H1 (cell line): ENCODE measurements around the gene ARPP21. TPM values are rescaled to one million over a fixed set of nuclear protein-coding genes. Genes with fewer than 3 reads are reported as not detected.

Experiments
- BACH1 ChIP-seq: IDR thresholded peaks from 2 replicates; pipeline ENCODE4 v1.6.1; 2012; ENCODE audit warnings: low read length, improper control_type of control experiment
- CBX5 ChIP-seq: fragments of 300-800, 300-1000 bp; sonication (generic); IDR thresholded peaks from 2 replicates; pipeline ENCODE4 v1.7.1; 2016; ENCODE audit warnings: antibody characterized with exemption, low read length, low read depth
- SP1 ChIP-seq: IDR thresholded peaks from 2 replicates; pipeline ENCODE4 v1.6.1; 2011; ENCODE audit warnings: low read depth, low read length
- TAF7 ChIP-seq: optimal IDR thresholded peaks from 2 replicates; pipeline ENCODE3; 2011; ENCODE audit warnings: low read depth, mild to moderate bottlenecking, inconsistent platforms, low read length, moderate library complexity, borderline replicate concordance
- polyA plus RNA-seq, 7 experiments: library from polyadenylated mRNA; depleted of rRNA in 3 of 7; stranded (reverse) in 5 of 7; unstranded in 2 of 7; fragments of >200 nt in 5 of 7; fragments of 200-250 nt in 2 of 7; gene quantifications; 1 replicate in 5 of 7; 2 replicates in 1 of 7; 4 replicates in 1 of 7; pipeline versions ENCODE4 v1.2.1 to v1.2.3, GENCODE V29; 2011 to 2013; ENCODE audit warnings: missing spikeins in 2 of 7, mixed read lengths in 2 of 7
- total RNA-seq: library from RNA; stranded (reverse); fragmentation: NEBNext Ultra II Directional; extraction: Animal tissue kit (Norgen Biotek cat#: 25700); gene quantifications from 2 replicates; pipeline ENCODE4 v1.2.1, GENCODE V29; 2021
- TF ChIP-seq, protein P1 (sequence below): fragments of 300-600 bp; sonication (generic); IDR thresholded peaks from 2 replicates; pipeline ENCODE4 v1.7.1; 2012; ENCODE audit warnings: low read length, moderate library complexity, mild to moderate bottlenecking, inconsistent platforms; ENCODE audit not compliant: insufficient replicate concordance

The ARPP21 gene
- total and polyA plus RNA-seq, 2 of the 8 experiments (the other 6 are each of a cell fraction or from before 2014, with no cell fraction given), result not detected

DNA sequence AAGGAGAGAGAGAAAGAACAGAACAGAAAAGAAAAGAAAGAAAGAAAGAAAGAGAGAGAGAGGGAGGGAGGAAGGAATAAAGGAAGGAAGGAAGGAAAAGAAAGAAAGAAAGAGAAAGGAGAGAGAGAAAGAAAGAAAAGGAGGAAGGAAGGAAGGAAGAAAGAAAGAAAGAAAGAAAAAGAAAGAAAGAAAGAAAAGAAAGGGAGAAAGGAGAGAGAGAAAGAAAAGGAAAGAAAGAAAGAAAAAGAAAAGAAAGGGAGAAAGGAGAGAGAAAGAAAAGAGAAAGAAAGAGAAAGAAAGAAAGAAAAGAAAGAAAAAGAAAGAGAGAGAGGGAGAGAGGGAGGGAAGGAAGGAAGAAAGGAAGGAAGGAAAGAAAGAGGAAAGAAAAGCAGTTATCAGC is 108.8 kb downstream of the ARPP21 start (continued):
- TF ChIP-seq, protein P1, sequence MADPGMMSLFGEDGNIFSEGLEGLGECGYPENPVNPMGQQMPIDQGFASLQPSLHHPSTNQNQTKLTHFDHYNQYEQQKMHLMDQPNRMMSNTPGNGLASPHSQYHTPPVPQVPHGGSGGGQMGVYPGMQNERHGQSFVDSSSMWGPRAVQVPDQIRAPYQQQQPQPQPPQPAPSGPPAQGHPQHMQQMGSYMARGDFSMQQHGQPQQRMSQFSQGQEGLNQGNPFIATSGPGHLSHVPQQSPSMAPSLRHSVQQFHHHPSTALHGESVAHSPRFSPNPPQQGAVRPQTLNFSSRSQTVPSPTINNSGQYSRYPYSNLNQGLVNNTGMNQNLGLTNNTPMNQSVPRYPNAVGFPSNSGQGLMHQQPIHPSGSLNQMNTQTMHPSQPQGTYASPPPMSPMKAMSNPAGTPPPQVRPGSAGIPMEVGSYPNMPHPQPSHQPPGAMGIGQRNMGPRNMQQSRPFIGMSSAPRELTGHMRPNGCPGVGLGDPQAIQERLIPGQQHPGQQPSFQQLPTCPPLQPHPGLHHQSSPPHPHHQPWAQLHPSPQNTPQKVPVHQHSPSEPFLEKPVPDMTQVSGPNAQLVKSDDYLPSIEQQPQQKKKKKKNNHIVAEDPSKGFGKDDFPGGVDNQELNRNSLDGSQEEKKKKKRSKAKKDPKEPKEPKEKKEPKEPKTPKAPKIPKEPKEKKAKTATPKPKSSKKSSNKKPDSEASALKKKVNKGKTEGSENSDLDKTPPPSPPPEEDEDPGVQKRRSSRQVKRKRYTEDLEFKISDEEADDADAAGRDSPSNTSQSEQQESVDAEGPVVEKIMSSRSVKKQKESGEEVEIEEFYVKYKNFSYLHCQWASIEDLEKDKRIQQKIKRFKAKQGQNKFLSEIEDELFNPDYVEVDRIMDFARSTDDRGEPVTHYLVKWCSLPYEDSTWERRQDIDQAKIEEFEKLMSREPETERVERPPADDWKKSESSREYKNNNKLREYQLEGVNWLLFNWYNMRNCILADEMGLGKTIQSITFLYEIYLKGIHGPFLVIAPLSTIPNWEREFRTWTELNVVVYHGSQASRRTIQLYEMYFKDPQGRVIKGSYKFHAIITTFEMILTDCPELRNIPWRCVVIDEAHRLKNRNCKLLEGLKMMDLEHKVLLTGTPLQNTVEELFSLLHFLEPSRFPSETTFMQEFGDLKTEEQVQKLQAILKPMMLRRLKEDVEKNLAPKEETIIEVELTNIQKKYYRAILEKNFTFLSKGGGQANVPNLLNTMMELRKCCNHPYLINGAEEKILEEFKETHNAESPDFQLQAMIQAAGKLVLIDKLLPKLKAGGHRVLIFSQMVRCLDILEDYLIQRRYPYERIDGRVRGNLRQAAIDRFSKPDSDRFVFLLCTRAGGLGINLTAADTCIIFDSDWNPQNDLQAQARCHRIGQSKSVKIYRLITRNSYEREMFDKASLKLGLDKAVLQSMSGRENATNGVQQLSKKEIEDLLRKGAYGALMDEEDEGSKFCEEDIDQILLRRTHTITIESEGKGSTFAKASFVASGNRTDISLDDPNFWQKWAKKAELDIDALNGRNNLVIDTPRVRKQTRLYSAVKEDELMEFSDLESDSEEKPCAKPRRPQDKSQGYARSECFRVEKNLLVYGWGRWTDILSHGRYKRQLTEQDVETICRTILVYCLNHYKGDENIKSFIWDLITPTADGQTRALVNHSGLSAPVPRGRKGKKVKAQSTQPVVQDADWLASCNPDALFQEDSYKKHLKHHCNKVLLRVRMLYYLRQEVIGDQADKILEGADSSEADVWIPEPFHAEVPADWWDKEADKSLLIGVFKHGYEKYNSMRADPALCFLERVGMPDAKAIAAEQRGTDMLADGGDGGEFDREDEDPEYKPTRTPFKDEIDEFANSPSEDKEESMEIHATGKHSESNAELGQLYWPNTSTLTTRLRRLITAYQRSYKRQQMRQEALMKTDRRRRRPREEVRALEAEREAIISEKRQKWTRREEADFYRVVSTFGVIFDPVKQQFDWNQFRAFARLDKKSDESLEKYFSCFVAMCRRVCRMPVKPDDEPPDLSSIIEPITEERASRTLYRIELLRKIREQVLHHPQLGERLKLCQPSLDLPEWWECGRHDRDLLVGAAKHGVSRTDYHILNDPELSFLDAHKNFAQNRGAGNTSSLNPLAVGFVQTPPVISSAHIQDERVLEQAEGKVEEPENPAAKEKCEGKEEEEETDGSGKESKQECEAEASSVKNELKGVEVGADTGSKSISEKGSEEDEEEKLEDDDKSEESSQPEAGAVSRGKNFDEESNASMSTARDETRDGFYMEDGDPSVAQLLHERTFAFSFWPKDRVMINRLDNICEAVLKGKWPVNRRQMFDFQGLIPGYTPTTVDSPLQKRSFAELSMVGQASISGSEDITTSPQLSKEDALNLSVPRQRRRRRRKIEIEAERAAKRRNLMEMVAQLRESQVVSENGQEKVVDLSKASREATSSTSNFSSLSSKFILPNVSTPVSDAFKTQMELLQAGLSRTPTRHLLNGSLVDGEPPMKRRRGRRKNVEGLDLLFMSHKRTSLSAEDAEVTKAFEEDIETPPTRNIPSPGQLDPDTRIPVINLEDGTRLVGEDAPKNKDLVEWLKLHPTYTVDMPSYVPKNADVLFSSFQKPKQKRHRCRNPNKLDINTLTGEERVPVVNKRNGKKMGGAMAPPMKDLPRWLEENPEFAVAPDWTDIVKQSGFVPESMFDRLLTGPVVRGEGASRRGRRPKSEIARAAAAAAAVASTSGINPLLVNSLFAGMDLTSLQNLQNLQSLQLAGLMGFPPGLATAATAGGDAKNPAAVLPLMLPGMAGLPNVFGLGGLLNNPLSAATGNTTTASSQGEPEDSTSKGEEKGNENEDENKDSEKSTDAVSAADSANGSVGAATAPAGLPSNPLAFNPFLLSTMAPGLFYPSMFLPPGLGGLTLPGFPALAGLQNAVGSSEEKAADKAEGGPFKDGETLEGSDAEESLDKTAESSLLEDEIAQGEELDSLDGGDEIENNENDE, result no peak
- TF ChIP-seq CBX5, result no peak
- no peak for TF ChIP-seq TAF7
- TF ChIP-seq SP1, result no peak
- TF ChIP-seq BACH1, result no peak
